Measurements from ENCODE around the gene MYO16.

The MYO16 gene

DNA sequence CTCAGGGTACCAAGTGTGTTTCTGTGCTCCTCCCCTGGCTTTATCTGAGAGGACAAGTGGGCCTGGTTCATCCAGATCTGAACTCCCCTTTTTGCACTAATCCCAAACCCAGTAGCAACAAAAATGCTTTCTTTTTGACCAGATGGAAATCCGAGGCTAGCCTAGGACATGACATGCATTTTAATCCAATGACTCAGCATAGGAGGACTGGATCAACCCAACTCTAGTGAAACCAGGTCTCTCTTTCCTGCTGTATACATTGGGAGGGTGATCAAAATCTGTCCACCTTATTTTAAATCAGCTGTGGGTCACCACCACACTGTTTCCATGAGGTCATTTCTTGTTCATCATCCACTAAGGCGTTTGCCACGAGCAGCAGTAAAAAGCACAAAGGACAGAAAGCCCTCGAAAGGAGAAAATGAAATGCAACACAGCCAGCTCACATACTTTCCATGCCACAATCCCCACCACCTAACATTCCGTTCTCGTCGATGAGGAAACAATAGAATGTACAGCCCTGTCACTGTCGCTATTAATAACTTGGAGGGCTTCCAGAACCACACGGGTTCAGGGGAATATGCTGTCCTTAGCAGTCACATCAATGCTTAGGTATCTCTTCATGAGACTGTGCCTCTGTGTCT is 614.0 kb downstream of the MYO16 start:
- no peak for DNase-seq (ENCODE audit: low read depth)

DNA sequence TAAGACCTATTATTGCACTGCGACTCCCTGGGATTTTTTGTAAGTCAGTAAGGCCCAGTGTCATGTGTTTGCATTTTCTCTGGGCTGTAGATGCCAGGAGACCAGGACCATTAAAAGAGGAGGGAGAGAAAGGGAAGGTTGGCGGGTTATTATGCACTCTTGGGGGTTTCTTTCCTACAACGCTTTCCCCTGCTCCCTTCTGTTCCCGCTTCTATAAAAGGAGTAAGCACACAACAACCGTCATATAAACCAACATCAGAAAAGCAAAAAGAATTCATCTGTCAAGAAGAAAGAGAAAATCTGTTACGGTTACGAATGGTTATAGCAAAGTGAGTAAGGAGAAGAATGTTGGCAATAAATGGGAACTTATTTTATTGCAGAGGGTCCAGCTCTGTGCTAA is 615.2 kb downstream of the MYO16 start:
- no peak for DNase-seq (ENCODE audit: low read depth)

DNA sequence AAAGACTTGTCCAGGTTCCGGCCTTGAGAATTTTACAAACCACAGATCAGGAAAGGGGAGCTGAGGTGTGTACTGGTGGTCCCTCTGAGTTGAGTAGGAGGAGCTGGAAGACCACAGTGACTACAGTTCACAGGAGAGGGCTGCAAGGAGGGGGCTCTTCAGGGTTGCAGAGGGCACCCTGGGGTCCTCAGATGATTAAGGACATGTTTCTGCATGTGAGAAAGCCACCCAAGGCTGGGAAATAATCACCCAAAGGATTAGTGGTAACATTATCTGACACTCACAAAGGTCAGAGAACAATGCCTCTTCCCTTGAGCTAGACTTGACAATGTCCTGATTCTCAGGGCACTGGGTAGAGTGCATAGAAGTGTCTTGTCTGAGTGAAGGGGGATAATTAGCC is 616.6 kb downstream of the MYO16 start:
- no peak for DNase-seq (ENCODE audit: low read depth)

DNA sequence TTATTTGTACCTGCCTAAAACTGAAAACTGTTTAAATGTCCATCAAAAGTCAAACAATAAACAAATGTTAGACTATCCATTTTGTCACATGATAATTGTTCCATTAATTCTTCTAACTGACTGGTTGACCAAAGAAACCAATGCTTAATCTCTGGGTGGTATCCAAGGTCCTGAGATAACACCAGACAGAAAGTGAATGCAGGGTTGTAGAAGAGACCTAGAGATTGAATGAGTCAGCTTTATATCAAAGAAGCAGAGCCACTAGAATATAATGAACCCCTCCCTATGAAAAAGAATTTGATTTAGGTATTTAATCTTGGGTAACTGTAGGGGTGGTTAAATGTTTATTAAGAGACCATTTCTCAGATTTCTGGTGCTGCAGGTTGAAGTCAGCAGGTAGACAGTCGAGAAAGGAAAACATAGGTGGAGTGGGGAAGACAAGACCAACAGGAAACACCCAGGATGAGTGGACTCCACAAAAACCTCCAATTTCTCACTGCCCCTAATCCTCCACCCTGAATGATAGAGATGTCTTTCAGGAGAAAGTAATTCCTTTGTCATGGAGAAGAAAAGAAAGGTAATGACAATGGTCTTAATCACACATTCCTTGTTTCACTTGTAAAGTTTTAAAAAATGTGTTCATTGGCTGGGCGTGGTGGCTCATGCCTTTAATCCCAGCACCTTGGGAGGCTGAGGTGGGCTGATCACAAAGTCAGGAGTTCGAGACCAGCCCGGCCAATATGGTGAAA is 620.5 kb downstream of the MYO16 start:
- DNase-seq (ENCODE audit: low read depth) = no peak

DNA sequence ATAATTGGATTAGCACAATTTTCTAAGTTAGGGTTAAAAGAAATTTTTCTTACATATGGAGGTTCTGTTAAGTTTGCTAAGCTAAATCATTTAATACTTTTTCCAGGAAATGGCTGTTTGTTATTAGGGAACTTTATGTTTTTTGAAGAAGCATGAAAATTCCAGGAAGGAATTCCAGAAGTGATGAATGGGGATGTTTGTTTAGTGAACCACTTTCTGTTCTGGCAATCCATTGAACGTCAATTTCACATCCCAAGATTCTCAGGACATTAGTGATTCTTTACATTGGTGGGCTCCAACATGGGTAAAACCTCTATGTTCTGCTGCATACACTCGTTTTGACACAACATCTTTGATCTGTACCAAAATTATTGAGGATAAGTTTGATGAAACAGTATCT is 622.5 kb downstream of the MYO16 start:
- no peak for DNase-seq (ENCODE audit: low read depth)

DNA sequence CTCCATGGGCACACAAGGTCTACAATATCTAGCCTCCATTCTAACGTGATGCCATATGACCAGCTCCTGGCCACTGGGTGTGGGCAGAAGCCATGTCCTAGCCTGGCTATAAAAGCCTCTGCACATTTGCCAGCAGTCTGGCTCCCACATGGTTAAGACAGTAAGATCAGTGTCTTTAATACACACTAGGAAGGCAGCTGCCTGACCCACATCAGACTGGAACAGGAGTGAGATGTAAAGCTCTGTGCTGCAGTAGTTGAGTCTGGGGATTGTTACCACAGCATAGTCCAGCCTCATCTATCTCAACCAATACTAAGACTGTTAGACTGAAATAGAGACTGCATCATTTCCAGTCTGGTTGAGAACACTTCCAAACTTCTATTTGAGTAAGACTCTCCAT is 623.9 kb downstream of the MYO16 start:
- DNase-seq (ENCODE audit: low read depth) = no peak

DNA sequence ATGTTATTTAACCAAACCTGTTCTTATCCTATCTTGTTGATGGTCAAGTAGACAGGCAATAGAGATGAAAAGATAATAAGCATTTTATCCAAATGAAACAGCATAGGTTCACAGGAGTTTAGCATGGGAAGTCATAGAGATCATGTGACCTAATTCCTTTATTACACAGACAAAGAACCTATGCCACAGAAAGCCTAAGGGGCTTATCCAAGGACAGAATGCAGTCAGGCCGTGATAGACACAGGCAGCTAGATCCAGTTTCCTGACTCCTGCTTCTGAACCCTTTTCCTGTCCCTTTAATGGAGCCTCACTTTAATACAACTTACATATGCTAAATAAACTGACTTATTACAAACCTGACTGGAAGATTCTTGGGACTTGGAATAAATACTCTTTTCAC is 624.9 kb downstream of the MYO16 start:
- DNase-seq (ENCODE audit: low read depth) = no peak

DNA sequence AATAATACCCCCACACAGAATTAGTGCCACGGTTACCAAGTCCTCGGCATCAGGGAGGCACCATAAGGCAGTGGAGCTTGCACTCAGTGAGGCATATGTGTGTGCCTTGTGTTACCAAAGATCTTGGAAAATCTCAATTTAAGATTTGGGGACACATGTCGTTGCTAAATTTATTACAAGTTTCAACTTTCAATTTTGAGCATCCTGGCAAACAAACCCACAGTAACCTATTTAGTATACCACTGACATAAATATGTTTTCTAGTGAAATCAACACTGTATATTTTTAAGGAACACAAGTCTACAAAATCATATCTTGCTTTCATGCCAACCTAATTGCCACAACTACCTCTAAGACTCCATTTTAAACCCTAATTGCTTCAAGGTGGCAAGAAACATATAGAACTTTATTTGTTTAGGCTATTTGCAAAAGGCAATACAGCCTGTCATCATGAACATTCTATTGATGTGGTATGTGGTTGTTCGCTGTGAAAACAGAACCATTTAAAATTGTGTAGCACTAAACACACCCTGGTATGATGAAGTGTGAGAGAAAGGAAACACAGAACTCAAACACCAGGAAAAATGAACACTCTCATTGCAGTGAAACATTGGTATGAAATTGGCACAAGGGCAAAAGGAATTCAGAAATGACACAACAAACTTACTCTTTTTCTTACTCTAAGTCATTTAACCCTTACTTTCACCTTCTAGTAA is 625.9 kb downstream of the MYO16 start:
- no peak for DNase-seq (ENCODE audit: low read depth)

DNA sequence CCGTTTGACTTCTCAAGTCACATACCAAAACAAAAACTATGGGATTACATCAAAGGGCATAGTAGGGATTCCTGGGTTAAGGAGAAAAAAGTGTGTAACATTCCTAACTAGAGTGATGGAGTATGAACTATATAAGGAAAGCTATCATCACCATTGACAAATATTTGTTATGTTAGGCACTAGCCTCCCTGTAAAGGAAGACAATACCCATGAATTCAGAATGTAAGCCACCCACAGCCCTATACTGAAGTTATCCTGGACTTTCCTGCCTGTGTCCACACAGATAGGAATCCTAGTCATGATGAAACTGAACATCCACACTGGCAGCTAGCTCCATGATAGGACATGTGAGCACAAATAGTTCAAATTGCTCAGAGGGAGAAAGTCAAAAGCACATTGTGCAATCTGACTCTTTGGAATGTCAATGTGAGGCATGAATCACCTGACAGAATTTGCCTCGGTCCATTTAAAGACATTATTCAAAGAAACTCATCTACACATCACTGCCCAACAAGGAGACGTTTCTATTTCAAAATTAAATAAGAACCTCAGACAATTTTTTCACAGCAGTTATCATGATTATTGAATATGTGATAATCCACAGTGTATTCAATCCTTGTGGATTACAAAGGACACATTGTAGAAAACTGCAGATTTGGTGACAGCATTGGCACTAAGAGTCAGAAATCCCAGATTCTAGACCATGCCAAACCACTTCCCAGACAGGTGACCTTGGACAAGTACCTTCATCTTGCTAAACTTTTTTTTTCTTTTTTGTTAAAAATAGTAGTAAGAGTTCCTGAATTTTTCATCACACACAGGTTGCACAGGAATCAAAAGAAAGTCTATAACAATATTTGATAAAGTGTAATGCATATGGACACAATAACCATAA is 627.7 kb downstream of the MYO16 start:
- no peak for DNase-seq (ENCODE audit: low read depth)
